ENCODE data around the gene MCHR1.

DNA sequence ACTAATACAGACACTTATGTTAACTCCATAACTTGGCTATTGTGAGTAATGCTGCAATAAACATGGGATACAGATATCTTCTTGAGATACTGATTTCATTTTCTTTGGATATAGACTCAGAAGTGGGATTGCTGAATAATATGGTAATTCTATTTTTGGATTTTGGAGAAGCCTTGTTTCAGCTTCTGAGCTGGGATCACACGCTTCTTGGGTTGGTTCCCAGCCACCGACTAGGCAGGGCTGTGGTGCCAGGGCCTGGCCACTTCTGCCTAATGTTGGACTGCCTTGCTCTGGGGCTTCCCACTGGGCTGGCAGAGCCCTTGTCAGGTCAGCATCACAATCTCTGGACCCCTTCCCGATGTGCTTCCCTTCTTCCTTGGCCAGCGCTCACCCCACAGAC, 14.0 kb upstream of the MCHR1 start:
- TF ChIP-seq CTCF (conservative IDR thresholded peaks at IDR 0.05): no peak
- no peak for TF ChIP-seq EZH2 (IDR thresholded peaks at IDR 0.05; ENCODE audit: low read depth)

All from PC-9 (cell line).